GM13977 (cell line): ENCODE measurements around the gene SELENOH.

Source experiments
- DNase-seq: peaks from one replicate; pipeline ENCODE4 v3.0.0; 2012; ENCODE audit warnings: low spot score
- CTCF ChIP-seq: IDR thresholded peaks from 2 replicates; pipeline ENCODE4 v1.5.1; 2012; ENCODE audit warnings: mild to moderate bottlenecking, control low read depth; ENCODE audit not compliant: insufficient read depth; ENCODE audit errors: extremely low read depth, missing control alignments
- in situ Hi-C: fragments of 300-500 bp; cut with MboI; formaldehyde crosslinking; loops from one replicate; pipeline ENCODE4 v1.12.0; 2022; ENCODE audit warnings: low sequenced_read_pairs, low pct_unique_long_range_greater_than_20kb, mixed read lengths, inconsistent platforms; ENCODE audit not compliant: unreplicated experiment

Gene SELENOH

GRCh38 chr11:57746920-57747319, 5.6 kb downstream of the SELENOH start:
- no peak for DNase-seq
- no peak for TF ChIP-seq CTCF
- in situ Hi-C loops = loop anchor here (10.0 kb wide), 1 partner anchor 48 kb away; no protein-coding TSS in a partner anchor

- no peak for TF ChIP-seq CTCF
- in situ Hi-C loops = no loop called here
- DNase-seq = no peak
Measured at GRCh38 chr11:57751176-57751575, 9.9 kb downstream of the SELENOH start.

- in situ Hi-C loops = no loop called here
- peak; percentile 50 for DNase-seq
- peak; percentile 33 for TF ChIP-seq CTCF
Measured at GRCh38 chr11:57751676-57752253, 10.5 kb downstream of the SELENOH start, which contains the start of gene BTBD18. TSS of gene BTBD18 (minus strand) at chr11:57751819. CDS start at chr11:57751188, 631 bp downstream.

GRCh38 chr11:57752954-57753353, 11.7 kb downstream of the SELENOH start:
- no peak for TF ChIP-seq CTCF
- in situ Hi-C loops = no loop called here

GRCh38 chr11:57758174-57758573, 16.9 kb downstream of the SELENOH start:
- no peak for TF ChIP-seq CTCF
- in situ Hi-C loops = no loop called here
- DNase-seq = no peak

More at GRCh38 chr11:57752954-57753353, 11.7 kb downstream of the SELENOH start:
- DNase-seq = no peak

- TF ChIP-seq CTCF = no peak
- DNase-seq = peak; percentile 87
- in situ Hi-C loops = no loop called here
Measured at GRCh38 chr11:57761301-57762234, 20.3 kb downstream of the SELENOH start, which contains the start of gene CTNND1. TSS of gene CTNND1 (plus strand) at chr11:57761802. CDS start at chr11:57791479, 29,677 bp downstream.
